Measurements from ENCODE around the gene PHACTR4. TPM values are rescaled to one million over a fixed set of nuclear protein-coding genes. Genes with fewer than 3 reads are reported as not detected.

The PHACTR4 gene
- total and polyA plus RNA-seq, 2 of the 8 experiments (the other 6 are each of a cell fraction or from before 2014, with no cell fraction given): 23.7 to 57.8 TPM

DNA sequence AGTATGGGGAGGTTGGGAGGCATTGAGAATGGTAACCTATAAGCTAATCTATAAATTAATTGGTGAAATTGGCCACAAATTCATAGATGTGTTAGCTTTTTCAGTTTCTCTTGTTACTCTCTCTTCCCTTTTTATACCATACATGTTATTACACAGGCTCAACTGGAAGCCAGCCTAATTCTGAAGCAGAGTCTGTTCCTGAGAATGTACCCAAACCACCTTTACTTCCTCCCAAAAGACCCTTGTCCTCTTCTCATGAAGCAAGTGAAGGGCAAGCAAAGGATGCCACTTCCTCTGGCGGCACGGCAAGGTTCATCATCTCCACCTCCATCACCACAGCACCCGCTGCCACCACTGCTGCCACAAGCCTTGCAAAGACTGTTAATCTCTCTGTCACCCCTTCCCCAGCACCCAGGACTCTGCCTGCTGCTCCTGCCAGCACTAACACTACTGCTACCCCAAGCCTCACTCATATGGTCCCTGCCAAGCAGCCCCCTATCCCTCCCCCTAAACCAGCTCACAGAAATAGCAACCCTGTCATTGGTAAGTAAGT is 96.8 kb downstream of the PHACTR4 start (continued):
- no peak for TF ChIP-seq GABPA (IDR thresholded peaks at IDR 0.05; ENCODE audit: borderline replicate concordance, insufficient read depth, low read length)
- no peak for TF ChIP-seq GTF2F1 (IDR thresholded peaks at IDR 0.05; ENCODE audit: borderline replicate concordance, low read depth, low read length)
- TF ChIP-seq FOSL1 (IDR thresholded peaks at IDR 0.05; ENCODE audit: insufficient read depth, low read depth, low read length): no peak
- no peak for TF ChIP-seq HDAC2 (IDR thresholded peaks at IDR 0.05; ENCODE audit: borderline replicate concordance in 1 of 2, low read depth in 2 of 2, low read length in 2 of 2)

All from H1 (cell line).